ENCODE results near the gene TOM1. TPM values are rescaled to one million over a fixed set of nuclear protein-coding genes. Genes with fewer than 3 reads are reported as not detected.

The TOM1 gene
- polyA plus RNA-seq, 1 of the 3 experiments (the other 2 are of a cell fraction), result 26.9 TPM

DNA sequence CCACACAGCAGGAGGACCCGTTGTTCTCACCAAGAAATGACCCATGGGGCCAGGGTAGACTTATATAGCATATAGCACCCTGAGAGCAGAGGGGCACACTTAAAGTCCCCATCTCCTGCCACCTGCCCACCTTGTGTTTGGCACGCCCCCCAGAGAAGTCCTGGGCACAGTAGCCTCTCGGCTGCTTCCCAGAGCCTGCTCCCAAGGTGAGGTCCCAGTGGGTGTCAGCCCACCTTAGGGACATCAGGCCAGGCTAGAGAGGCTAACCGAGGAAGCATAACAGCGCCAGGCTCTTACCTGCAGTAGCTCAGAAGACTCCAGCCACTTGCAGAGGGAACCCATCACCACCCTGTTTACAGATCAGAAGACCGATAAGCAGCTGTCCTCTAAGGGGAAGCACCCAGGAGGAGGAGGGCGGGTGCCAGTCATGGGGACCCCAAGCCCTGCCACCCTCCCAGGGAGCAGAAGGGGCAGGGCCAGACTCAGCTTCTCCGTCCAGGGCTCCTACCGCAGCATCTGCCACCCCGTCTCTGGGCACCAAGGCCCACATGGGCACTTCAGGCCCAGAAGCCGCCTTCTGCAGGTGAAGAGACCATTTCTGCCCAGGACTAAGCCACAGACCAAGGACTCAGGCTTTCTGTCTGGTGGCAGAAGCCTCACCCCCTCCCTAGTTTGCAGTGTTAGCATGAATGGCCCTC, 46.3 kb downstream of the TOM1 start (continued):
- TF ChIP-seq TEAD4 (IDR thresholded peaks at IDR 0.05; ENCODE audit: borderline replicate concordance, insufficient read depth), result no peak
- TF ChIP-seq RCOR1 (IDR thresholded peaks at IDR 0.05; ENCODE audit: low read length), result no peak
- TF ChIP-seq, protein P1, sequence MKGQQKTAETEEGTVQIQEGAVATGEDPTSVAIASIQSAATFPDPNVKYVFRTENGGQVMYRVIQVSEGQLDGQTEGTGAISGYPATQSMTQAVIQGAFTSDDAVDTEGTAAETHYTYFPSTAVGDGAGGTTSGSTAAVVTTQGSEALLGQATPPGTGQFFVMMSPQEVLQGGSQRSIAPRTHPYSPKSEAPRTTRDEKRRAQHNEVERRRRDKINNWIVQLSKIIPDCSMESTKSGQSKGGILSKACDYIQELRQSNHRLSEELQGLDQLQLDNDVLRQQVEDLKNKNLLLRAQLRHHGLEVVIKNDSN (IDR thresholded peaks at IDR 0.05; ENCODE audit: borderline replicate concordance, low read depth), result no peak
- TF ChIP-seq RXRA (IDR thresholded peaks at IDR 0.05; ENCODE audit: borderline replicate concordance, low read depth), result no peak
- TF ChIP-seq EP300 (IDR thresholded peaks at IDR 0.05; ENCODE audit: borderline replicate concordance in 1 of 2, low read depth in 1 of 2, low read length in 1 of 2), result no peak
- TF ChIP-seq POLR2AphosphoS5 (IDR thresholded peaks at IDR 0.05; ENCODE audit: low read depth, low read length), result no peak
- no peak for TF ChIP-seq RFX5 (IDR thresholded peaks at IDR 0.05; ENCODE audit: low read length)

DNA sequence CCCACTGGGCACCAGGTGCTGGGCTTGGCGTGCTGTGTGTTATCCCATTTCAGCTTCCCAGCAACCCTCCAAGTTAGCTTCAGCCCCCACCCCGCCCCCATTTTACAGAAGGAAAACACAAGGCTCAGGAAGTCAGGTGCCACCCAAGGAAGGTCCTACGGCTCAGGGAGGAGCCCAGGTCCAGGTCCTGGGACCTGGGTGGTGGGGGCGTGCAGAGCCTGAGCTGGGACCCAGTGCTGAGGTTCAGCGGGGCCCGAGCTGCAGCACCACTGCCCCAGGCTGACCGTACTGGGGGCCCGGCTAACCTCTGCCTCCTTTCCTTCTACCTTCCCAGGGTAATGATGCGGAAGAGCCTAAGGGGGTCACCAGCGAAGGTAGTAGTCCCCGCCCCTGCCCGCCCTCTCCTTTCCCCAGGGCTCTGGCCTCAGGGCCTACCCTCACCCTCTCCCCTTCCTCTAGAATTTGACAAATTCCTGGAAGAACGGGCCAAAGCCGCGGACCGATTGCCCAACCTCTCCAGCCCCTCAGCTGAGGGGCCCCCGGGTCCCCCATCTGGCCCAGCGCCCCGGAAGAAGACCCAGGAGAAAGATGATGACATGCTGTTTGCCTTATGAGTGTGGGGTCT, 47.0 kb downstream of the TOM1 start:
- 92% methylated on average over 18 of the region's 19 CpGs for WGBS (ENCODE audit: low lambda C conversion rate)
- Histone ChIP-seq H2AFZ (ENCODE audit: low read depth) (no peak overlapping the region), H3K9me2 (no peaks in the 10 kb centered on the region), H3K79me2 (ENCODE audit: insufficient read depth) (no peaks in the 10 kb centered on the region), H4K20me1 (ENCODE audit: insufficient read depth) (no peaks in the 10 kb centered on the region), H3K4me2 (no peak overlapping the region), H3K4me1 (ENCODE audit: control insufficient read depth in 1 of 2, insufficient read depth in 2 of 2, low read depth in 1 of 2, low read length in 1 of 2) (peaks cover 5 to 24% of the 10 kb centered on the region in 2 experiments; a peak in 2 of 4 replicates), H3K4me3 (ENCODE audit: low read depth in 2 of 2, low read length in 1 of 2) (no peak overlapping the region), H3F3A (replicated peaks; ENCODE audit: insufficient read depth) (no peaks in the 10 kb centered on the region), H3K27me3 (ENCODE audit: insufficient read depth) (no peaks in the 10 kb centered on the region), H3K9ac (no peak overlapping the region), H3K9me3 (no peaks in the 10 kb centered on the region), H3K36me3 (replicated peaks in 1 of 2; ENCODE audit: control insufficient read depth in 1 of 2, insufficient read depth in 2 of 2, low read length in 1 of 2) (no peaks in the 10 kb centered on the region), H3K27ac (ENCODE audit: low read depth in 2 of 2, low read length in 1 of 2) (no peak overlapping the region)
- TF ChIP-seq FOXJ3 (CRISPR knock-in tag; IDR thresholded peaks at IDR 0.05) (no peak), JUND (IDR thresholded peaks at IDR 0.05) (no peak), SIN3A (IDR thresholded peaks at IDR 0.05; ENCODE audit: borderline replicate concordance, low read depth, low read length) (no peak), FOSL2 (IDR thresholded peaks at IDR 0.05; ENCODE audit: borderline replicate concordance, low read depth) (no peak), TEAD4 (IDR thresholded peaks at IDR 0.05; ENCODE audit: borderline replicate concordance, insufficient read depth) (no peak), RFX5 (IDR thresholded peaks at IDR 0.05; ENCODE audit: low read length) (no peak), EP300 (IDR thresholded peaks at IDR 0.05; ENCODE audit: borderline replicate concordance in 1 of 2, low read depth in 1 of 2, low read length in 1 of 2) (no peak), TCF12 (IDR thresholded peaks at IDR 0.05) (no peak), MEF2A (IDR thresholded peaks at IDR 0.05; ENCODE audit: borderline replicate concordance, low read depth) (no peak), EZH2phosphoT487 (IDR thresholded peaks at IDR 0.05; ENCODE audit: borderline replicate concordance, low read depth) (no peak), MXI1 (IDR thresholded peaks at IDR 0.05; ENCODE audit: low read depth, low read length) (no peak), RXRA (IDR thresholded peaks at IDR 0.05; ENCODE audit: borderline replicate concordance, low read depth) (no peak), FOXM1 (IDR thresholded peaks at IDR 0.05; ENCODE audit: low read depth) (no peak), YY1 (IDR thresholded peaks at IDR 0.05; ENCODE audit: low read depth) (no peak)
- TF ChIP-seq, protein P2, sequence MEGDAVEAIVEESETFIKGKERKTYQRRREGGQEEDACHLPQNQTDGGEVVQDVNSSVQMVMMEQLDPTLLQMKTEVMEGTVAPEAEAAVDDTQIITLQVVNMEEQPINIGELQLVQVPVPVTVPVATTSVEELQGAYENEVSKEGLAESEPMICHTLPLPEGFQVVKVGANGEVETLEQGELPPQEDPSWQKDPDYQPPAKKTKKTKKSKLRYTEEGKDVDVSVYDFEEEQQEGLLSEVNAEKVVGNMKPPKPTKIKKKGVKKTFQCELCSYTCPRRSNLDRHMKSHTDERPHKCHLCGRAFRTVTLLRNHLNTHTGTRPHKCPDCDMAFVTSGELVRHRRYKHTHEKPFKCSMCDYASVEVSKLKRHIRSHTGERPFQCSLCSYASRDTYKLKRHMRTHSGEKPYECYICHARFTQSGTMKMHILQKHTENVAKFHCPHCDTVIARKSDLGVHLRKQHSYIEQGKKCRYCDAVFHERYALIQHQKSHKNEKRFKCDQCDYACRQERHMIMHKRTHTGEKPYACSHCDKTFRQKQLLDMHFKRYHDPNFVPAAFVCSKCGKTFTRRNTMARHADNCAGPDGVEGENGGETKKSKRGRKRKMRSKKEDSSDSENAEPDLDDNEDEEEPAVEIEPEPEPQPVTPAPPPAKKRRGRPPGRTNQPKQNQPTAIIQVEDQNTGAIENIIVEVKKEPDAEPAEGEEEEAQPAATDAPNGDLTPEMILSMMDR (IDR thresholded peaks at IDR 0.05), result no peak
- ChIA-PET POLR2A (no interaction called here), CTCF (interaction anchor here (0.5 to 2.6 kb wide), 2 partner anchors 24 to 84 kb away, joined by 3 to 7 read pairs; no protein-coding TSS in a partner anchor)
- no peak for DNase-seq

Data from SK-N-SH (cell line).